HepG2 (cell line): ENCODE measurements around the gene IFT88. TPM values are rescaled to one million over a fixed set of nuclear protein-coding genes. Genes with fewer than 3 reads are reported as not detected.

Source experiments
- AKAP8 ChIP-seq: sonication (generic); formaldehyde crosslinking; IDR thresholded peaks from 2 replicates; pipeline ENCODE4 v1.5.1; 2020; ENCODE audit warnings: mild to moderate bottlenecking, missing genetic modification reagents
- ARID4A ChIP-seq: sonication (generic); formaldehyde crosslinking; IDR thresholded peaks from 2 replicates; pipeline ENCODE4 v1.5.0; 2020; ENCODE audit warnings: mild to moderate bottlenecking, missing genetic modification reagents, borderline replicate concordance
- HOXD1 ChIP-seq: sonication (generic); formaldehyde crosslinking; IDR thresholded peaks from 2 replicates; pipeline ENCODE4 v1.5.0; 2020; ENCODE audit warnings: missing genetic modification reagents
- MEF2D ChIP-seq: sonication (generic); formaldehyde crosslinking; IDR thresholded peaks from 2 replicates; pipeline ENCODE4 v1.5.1; 2020; ENCODE audit warnings: mild to moderate bottlenecking, missing genetic modification reagents
- MXI1 ChIP-seq: IDR thresholded peaks from 3 replicates; pipeline ENCODE4 v1.6.1; 2012; ENCODE audit warnings: low read depth, low read length, inconsistent platforms, borderline replicate concordance
- PLRG1 ChIP-seq: fragments of 450-650 bp; conservative IDR thresholded peaks from 2 replicates; pipeline ENCODE4 v1.6.1; 2016
- POGK ChIP-seq: sonication (generic); formaldehyde crosslinking; conservative IDR thresholded peaks from 2 replicates; pipeline ENCODE4 v1.8.0; 2022; ENCODE audit warnings: mild to moderate bottlenecking, moderate library complexity, missing genetic modification reagents
- SP4 ChIP-seq: sonication (generic); formaldehyde crosslinking; IDR thresholded peaks from 2 replicates; pipeline ENCODE4 v1.8.1; 2023; ENCODE audit warnings: mild to moderate bottlenecking, missing genetic modification reagents
- SPEN ChIP-seq: sonication (generic); formaldehyde crosslinking; IDR thresholded peaks from 2 replicates; pipeline ENCODE4 v1.5.1; 2020; ENCODE audit warnings: low read depth, mild to moderate bottlenecking, missing genetic modification reagents
- STAG1 ChIP-seq: sonication (generic); formaldehyde crosslinking; IDR thresholded peaks from 2 replicates; pipeline ENCODE4 v1.4.0; 2020; ENCODE audit warnings: missing genetic modification reagents
- ZFP37 ChIP-seq: sonication (generic); formaldehyde crosslinking; IDR thresholded peaks from 2 replicates; pipeline ENCODE4 v1.4.0; 2020; ENCODE audit warnings: missing genetic modification reagents, borderline replicate concordance
- ZNF10 ChIP-seq: sonication (generic); formaldehyde crosslinking; IDR thresholded peaks from 2 replicates; pipeline ENCODE4 v1.4.0; 2020; ENCODE audit warnings: mild to moderate bottlenecking, low read depth, missing genetic modification reagents, borderline replicate concordance
- ZNF841 ChIP-seq: sonication (generic); formaldehyde crosslinking; IDR thresholded peaks from 2 replicates; pipeline ENCODE4 v1.8.1; 2023; ENCODE audit warnings: missing genetic modification reagents, borderline replicate concordance
- ZSCAN25 ChIP-seq: sonication (generic); formaldehyde crosslinking; IDR thresholded peaks from 2 replicates; pipeline ENCODE4 v1.8.0; 2022; ENCODE audit warnings: mild to moderate bottlenecking, missing genetic modification reagents
- polyA plus RNA-seq, 8 experiments: library from polyadenylated mRNA; depleted of rRNA in 3 of 8; stranded (reverse) in 7 of 8; unstranded in 1 of 8; fragments of >200 nt; fragmentation: Illumina TruSeq in 4 of 8; extraction: Trizol in 4 of 8; gene quantifications; 2 replicates each; pipeline versions ENCODE4 v1.2.1 to v1.2.3, GENCODE V29; 2011 to 2016; ENCODE audit warnings: low read depth in 4 of 8, missing spikeins in 1 of 8, mixed read lengths in 1 of 8; ENCODE audit not compliant: insufficient read depth in 1 of 8
- total RNA-seq, 5 experiments: library from RNA; depleted of rRNA; stranded (reverse); fragments of >200 nt; fragmentation: Illumina TruSeq; extraction: Trizol; gene quantifications; 2 replicates each; pipeline ENCODE4 v1.2.3, GENCODE V29; 2016; ENCODE audit warnings: low read depth in 1 of 5
- TF ChIP-seq, protein P1 (sequence below): sonication (generic); formaldehyde crosslinking; IDR thresholded peaks from 2 replicates; pipeline ENCODE4 v1.4.0; 2020; ENCODE audit warnings: missing genetic modification reagents
- TF ChIP-seq, protein P2 (sequence below): sonication (generic); formaldehyde crosslinking; IDR thresholded peaks from 2 replicates; pipeline ENCODE4 v1.5.1; 2020; ENCODE audit warnings: mild to moderate bottlenecking, missing genetic modification reagents, moderate library complexity

Gene IFT88
- total and polyA plus RNA-seq, 2 of the 13 experiments (the other 11 are each of a cell fraction or from before 2014, with no cell fraction given): 8.4 to 19.9 TPM

GRCh38 chr13:20703780-20704458 lies 137.0 kb downstream of the IFT88 start (continued):
- TF ChIP-seq POGK (CRISPR knock-in tag) (0 out of 2 replicates have a peak, but pooled peaks have one; percentile 48), AKAP8 (CRISPR knock-in tag) (no peak), MXI1 (0 out of 3 replicates have a peak, but pooled peaks have one; percentile 52), PLRG1 (no peak), ZNF10 (CRISPR knock-in tag) (no peak), SP4 (CRISPR knock-in tag) (0 out of 2 replicates have a peak, but pooled peaks have one; percentile 34), STAG1 (CRISPR knock-in tag) (peak; percentile 21; the same call in 1 of the 2 replicates), SPEN (CRISPR knock-in tag) (peak; percentile 24; the same call in 1 of the 2 replicates), HOXD1 (CRISPR knock-in tag) (no peak), ZFP37 (CRISPR knock-in tag) (no peak), MEF2D (CRISPR knock-in tag) (no peak), ARID4A (CRISPR knock-in tag) (peak; percentile 59; the same call in 1 of the 2 replicates), ZSCAN25 (CRISPR knock-in tag) (peak; percentile 60; the same call in 1 of the 2 replicates), ZNF841 (CRISPR knock-in tag) (no peak)
- TF ChIP-seq, protein P1, sequence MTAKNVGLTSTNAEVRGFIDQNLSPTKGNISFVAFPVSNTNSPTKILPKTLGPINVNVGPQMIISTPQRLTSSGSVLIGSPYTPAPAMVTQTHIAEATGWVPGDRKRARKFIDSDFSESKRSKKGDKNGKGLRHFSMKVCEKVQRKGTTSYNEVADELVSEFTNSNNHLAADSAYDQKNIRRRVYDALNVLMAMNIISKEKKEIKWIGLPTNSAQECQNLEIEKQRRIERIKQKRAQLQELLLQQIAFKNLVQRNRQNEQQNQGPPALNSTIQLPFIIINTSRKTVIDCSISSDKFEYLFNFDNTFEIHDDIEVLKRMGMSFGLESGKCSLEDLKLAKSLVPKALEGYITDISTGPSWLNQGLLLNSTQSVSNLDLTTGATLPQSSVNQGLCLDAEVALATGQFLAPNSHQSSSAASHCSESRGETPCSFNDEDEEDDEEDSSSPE (CRISPR knock-in tag): peak; percentile 40
- TF ChIP-seq, protein P2, sequence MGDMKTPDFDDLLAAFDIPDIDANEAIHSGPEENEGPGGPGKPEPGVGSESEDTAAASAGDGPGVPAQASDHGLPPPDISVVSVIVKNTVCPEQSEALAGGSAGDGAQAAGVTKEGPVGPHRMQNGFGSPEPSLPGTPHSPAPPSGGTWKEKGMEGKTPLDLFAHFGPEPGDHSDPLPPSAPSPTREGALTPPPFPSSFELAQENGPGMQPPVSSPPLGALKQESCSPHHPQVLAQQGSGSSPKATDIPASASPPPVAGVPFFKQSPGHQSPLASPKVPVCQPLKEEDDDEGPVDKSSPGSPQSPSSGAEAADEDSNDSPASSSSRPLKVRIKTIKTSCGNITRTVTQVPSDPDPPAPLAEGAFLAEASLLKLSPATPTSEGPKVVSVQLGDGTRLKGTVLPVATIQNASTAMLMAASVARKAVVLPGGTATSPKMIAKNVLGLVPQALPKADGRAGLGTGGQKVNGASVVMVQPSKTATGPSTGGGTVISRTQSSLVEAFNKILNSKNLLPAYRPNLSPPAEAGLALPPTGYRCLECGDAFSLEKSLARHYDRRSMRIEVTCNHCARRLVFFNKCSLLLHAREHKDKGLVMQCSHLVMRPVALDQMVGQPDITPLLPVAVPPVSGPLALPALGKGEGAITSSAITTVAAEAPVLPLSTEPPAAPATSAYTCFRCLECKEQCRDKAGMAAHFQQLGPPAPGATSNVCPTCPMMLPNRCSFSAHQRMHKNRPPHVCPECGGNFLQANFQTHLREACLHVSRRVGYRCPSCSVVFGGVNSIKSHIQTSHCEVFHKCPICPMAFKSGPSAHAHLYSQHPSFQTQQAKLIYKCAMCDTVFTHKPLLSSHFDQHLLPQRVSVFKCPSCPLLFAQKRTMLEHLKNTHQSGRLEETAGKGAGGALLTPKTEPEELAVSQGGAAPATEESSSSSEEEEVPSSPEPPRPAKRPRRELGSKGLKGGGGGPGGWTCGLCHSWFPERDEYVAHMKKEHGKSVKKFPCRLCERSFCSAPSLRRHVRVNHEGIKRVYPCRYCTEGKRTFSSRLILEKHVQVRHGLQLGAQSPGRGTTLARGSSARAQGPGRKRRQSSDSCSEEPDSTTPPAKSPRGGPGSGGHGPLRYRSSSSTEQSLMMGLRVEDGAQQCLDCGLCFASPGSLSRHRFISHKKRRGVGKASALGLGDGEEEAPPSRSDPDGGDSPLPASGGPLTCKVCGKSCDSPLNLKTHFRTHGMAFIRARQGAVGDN (CRISPR knock-in tag): no peak; the same call in 1 of the 2 replicates
